NCI-H774 (cell line): Measurements from ENCODE around the gene CCDC86.

Experiments used
- DNase-seq: peaks from one replicate; lab custom pipeline; 2025; lab: John Stamatoyannopoulos, UW

The CCDC86 gene

GRCh38 chr11:60831501-60832079 is 10.3 kb upstream of the CCDC86 start:
- no peak for DNase-seq

DNA sequence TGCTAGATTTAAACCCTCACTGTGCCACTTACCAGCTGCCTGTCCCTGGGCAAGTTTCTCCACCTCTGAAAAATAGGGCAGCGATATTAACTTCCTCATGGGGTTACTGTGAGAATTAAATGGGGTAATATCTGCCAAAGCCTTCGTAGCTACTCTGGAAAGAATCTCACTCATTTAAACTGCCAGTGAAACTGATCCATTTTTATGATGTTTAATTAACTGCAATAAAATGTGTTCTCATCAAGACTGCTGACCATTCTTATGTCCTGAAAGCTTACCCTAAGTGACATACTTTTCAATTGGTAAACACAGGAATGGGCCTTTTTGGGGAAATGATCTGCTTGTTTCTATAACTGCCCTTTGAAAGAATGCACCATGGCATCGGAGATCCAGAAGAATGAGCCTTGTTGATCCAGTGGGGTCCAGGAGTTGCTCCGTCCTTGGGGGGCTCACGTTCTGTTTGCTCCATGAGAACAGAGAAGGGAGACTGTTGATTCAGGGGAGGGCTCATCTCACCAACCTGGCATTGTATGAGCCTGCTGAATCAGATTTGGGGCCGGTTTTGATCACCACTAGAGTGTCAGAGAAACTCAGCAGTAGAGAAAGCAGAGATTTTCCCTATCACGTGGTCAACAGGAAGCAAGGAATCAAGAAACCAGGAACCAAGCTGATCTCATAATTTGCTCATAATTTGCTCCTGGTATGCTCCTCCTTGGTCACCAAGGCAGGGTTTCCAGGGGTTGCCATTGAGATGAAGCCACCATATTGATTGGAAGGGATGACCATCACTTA is 7.0 kb upstream of the CCDC86 start:
- no peak for DNase-seq

- DNase-seq, result no peak
These were observed 6.4 kb upstream of the CCDC86 start for GRCh38 chr11:60835534-60835846.

DNA sequence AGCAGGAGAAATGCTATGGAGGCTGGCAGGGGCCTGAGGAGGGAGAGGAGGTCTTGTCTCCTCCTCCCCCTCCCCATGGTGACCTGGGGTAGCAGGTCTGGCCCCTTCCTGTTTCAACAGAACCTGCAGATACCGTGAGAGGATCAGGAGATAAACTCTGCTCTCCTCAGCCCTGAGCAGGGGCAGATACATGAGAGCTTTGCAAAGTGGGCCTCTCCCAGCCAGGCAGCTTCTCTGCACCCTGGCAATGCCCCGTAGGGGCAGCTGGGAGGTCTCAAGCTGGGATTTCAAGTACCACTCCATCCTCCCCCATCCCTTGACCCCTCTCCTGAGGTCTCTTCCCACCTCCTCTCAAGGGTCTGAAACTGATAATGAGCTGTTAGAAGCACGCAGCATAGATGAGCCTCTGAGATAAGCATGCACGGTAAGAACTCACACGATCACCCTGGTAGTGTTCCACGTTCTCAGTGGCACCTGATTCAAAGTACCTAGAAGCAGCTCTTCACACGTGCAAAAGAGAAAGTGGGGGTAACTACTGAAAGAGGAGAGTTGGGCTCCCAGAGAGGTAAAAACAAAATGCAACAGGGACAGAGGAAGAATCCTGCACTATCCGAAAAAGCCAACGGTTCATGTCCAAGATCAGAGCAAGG is 4.9 kb upstream of the CCDC86 start:
- no peak for DNase-seq

GRCh38 chr11:60838132-60838531 is 3.8 kb upstream of the CCDC86 start:
- DNase-seq, result no peak

GRCh38 chr11:60840470-60841430 is 1.2 kb upstream of the CCDC86 start:
- no peak for DNase-seq

DNA sequence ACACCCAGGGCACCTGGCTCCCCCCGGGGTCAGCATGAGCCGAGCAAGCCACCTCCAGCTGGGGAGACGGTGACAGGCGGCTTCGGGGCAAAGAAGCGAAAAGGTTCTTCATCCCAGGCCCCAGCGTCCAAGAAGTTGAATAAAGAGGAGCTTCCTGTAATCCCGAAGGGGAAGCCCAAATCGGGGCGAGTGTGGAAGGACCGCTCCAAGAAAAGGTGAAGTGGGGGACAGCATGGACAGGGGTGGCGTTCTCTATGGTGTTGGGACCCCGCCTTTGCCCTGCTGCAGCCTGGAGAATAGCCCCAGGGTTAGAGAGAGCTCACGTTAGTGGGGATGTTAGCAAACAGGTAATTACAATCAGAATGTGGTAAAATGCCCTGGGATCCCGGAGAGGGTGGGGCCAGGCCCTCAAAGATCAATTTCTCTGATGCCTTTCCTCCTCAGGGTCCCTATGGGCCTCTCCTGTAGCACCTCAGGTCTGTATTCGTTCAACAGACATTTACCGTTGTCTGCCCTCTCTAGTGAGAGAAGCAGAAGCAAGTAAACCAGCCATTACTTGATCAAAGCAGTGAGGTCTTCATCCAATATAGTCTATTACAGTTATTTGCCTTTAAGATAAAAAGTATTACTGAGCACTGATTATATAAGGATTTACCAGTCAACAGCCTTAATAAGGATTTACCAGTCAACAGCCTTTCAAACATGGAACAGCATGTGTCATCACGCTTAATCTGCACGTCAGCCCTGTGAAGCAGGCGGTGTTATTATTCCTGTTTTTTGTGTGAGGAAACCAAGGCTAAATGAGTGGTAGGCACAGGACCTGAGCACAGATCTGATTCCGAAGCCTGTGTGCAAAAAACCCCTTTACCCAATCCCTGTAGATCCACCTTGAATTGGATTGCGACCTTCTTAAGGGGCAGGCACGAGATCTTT is 1.0 kb downstream of the CCDC86 start:
- DNase-seq, result no peak

GRCh38 chr11:60844045-60844869 is 2.3 kb downstream of the CCDC86 start:
- DNase-seq, result no peak

DNA sequence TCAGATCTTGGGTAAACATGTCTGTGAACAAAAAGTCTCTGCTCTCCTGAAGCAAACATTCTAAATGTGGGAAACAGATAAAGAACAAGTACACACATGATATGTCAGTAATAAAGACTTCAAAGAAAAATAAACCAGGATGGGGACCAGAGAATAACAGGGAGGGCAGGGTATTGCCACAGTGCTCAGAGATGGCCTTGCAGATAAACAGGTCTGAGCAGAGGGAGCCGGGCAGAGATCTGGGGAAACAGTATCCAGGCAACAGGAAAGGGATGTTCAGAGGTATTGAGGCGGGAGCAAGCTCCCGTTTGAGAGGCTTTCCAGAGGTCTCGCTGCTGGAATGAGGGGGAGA is 2.9 kb downstream of the CCDC86 start:
- DNase-seq, result no peak

DNA sequence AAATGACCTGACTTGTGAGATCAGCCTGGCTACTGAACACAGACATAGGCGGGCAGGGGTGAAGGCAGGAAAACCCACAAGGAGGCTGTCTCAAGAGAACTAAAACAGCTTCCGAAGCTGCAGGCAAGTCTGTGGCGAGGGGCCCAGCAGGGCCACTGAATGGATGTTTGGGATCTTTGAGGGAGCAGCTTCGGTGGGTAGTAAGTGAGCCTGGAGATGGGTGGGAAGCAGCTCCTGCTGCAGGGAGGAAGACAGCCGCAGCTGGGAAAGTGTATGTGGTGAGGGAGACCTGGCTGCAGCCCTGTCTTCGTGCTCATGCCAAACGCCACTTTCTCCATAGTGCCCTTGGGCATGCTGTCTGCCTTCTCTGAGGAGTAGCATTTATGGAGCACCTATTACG is 3.4 kb downstream of the CCDC86 start:
- no peak for DNase-seq

DNA sequence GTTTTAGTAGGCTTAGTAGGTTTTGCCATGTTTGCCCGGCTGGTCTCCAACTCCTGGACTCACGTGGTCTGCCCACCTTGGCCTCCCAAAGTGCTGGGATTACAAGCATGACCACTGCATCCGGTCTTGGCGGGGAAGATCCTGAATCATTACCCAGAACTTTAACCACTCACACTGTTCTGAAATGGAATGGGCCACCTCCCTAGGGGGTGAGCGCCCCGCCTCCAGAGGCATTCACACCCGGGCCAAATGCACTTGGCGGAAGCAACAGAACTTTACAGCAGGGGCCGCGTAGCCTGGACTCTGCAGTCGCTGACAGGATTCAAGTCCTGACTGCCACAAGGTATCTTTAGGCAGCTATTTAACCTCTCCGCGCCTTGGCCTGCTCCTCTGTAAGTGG is 5.4 kb downstream of the CCDC86 start:
- DNase-seq, result no peak

DNA sequence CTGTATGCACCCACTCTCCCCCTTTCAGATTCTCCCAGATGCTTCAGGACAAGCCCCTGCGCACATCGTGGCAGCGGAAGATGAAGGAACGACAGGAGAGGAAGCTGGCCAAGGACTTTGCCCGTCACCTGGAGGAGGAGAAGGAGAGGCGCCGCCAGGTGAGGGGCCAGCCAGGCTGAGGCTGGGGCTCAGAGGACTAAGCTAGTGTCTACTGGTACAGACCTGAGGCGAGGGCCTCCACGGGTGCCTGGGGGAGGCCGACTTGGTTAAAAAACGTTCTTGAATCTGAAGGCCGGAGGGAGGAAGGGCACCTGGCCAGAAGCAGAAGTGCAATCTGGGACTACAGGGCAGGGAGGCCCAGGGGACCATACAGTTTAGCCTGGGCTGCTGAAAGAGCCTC is 6.0 kb downstream of the CCDC86 start:
- DNase-seq, result no peak

DNA sequence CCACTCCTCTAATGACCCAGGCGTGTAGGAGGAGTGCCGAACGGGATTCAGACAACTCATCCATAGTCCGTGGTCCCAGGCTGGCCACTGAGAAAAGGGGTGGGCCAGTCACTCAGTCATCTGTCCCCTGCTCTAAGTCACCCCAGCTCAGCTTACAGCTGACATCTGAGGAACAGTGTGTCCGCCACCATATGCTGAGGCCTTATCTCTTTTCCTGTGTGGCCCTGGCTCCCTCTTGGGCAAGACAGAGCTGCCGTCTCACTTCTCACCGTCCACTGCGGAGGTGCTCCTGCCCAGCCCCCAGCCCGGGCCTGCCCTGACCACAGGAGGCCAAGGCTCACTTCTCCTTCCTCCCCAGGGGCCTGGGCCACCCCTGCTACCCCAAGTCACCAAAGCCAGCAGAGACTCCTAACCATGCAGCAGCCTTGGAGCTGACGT is 6.8 kb downstream of the CCDC86 start:
- DNase-seq, result no peak

GRCh38 chr11:60849641-60850520 is 8.0 kb downstream of the CCDC86 start:
- DNase-seq, result no peak

- no peak for DNase-seq
These were observed 9.6 kb downstream of the CCDC86 start for GRCh38 chr11:60851327-60852104.

- no peak for DNase-seq
These were observed 10.4 kb downstream of the CCDC86 start for GRCh38 chr11:60852117-60852981.
